Neural progenitor cell (in vitro differentiated cells): ENCODE measurements around the gene PLD5. TPM values are rescaled to one million over a fixed set of nuclear protein-coding genes. Genes with fewer than 3 reads are reported as not detected.
"Not testable (repeated sequence)": the region's sequence is repeated elsewhere in the genome, so short reads cannot be mapped to it uniquely, and the experiment has no call there.

Experiments
- DNase-seq: peaks from one replicate; pipeline ENCODE4 v3.0.0-alpha.2; 2016; ENCODE audit warnings: low spot score
- H2AFZ ChIP-seq: fragments of 200-600 bp; sonication (generic); replicated peaks from 2 replicates; pipeline ENCODE4 v1.6.1; 2016; ENCODE audit warnings: antibody characterized with exemption
- H3F3A ChIP-seq: fragments of 200-600 bp; sonication (generic); 2 replicates; pipeline ENCODE4 v1.6.1; 2016; ENCODE audit warnings: antibody characterized with exemption, low read depth
- H3K27ac ChIP-seq: fragments of 200-600 bp; sonication (generic); 2 replicates; pipeline ENCODE4 v1.5.1; 2016; ENCODE audit warnings: mild to moderate bottlenecking
- H3K27me3 ChIP-seq: fragments of 200-600 bp; sonication (generic); 2 replicates; pipeline ENCODE4 v1.6.1; 2016; ENCODE audit warnings: mild to moderate bottlenecking, moderate library complexity
- H3K36me3 ChIP-seq: fragments of 200-600 bp; sonication (generic); 2 replicates; pipeline ENCODE4 v1.5.1; 2016
- H3K4me1 ChIP-seq: fragments of 200-600 bp; sonication (generic); 2 replicates; pipeline ENCODE4 v1.6.1; 2016; ENCODE audit warnings: mixed run types
- H3K4me2 ChIP-seq: fragments of 200-600 bp; sonication (generic); 2 replicates; pipeline ENCODE4 v1.6.1; 2016
- H3K4me3 ChIP-seq: fragments of 200-600 bp; sonication (generic); 2 replicates; pipeline ENCODE4 v1.5.1; 2016
- H3K79me2 ChIP-seq: fragments of 200-600 bp; sonication (generic); 2 replicates; pipeline ENCODE4 v1.6.1; 2016; ENCODE audit warnings: low read depth
- H3K9ac ChIP-seq: fragments of 200-600 bp; sonication (generic); 2 replicates; pipeline ENCODE4 v1.6.1; 2016
- H3K9me3 ChIP-seq: fragments of 200-600 bp; sonication (generic); 2 replicates; pipeline ENCODE4 v1.5.1; 2016; ENCODE audit warnings: low read depth
- H4K20me1 ChIP-seq: fragments of 200-600 bp; sonication (generic); 2 replicates; pipeline ENCODE4 v1.6.1; 2016; ENCODE audit warnings: low read depth
- H3K27ac Mint-ChIP-seq: 3 replicates; pipeline ENCODE4 v1.8.0; 2021; ENCODE audit warnings: mixed read lengths
- H3K27me3 Mint-ChIP-seq: 2 replicates; pipeline ENCODE4 v1.8.0; 2022; ENCODE audit warnings: low read depth, mild to moderate bottlenecking, inconsistent platforms, moderate library complexity, mixed read lengths; ENCODE audit not compliant: insufficient read depth
- H3K36me3 Mint-ChIP-seq: 3 replicates; pipeline ENCODE4 v1.8.0; 2021; ENCODE audit warnings: mixed read lengths
- H3K4me1 Mint-ChIP-seq: 3 replicates; pipeline ENCODE4 v1.8.0; 2021; ENCODE audit warnings: mixed read lengths
- H3K4me3 Mint-ChIP-seq: 3 replicates; pipeline ENCODE4 v1.8.0; 2021; ENCODE audit warnings: mild to moderate bottlenecking, moderate library complexity, mixed read lengths
- H3K9me3 Mint-ChIP-seq: 3 replicates; pipeline ENCODE4 v1.8.0; 2020; ENCODE audit warnings: mixed read lengths
- CTCF ChIP-seq: fragments of 200-600 bp; sonication (generic); IDR thresholded peaks from 2 replicates; pipeline ENCODE4 v1.5.1; 2017; ENCODE audit warnings: antibody characterized with exemption, mild to moderate bottlenecking
- EZH2 ChIP-seq: fragments of 200-600 bp; sonication (generic); IDR thresholded peaks from 2 replicates; pipeline ENCODE4 v1.6.1; 2017; ENCODE audit warnings: antibody characterized with exemption, mild to moderate bottlenecking, moderate library complexity
- EZH2phosphoT487 ChIP-seq: fragments of 200-600 bp; sonication (generic); IDR thresholded peaks from 2 replicates; pipeline ENCODE4 v1.6.1; 2017; ENCODE audit warnings: antibody characterized with exemption
- total RNA-seq: library from RNA; depleted of rRNA; stranded (reverse); fragments of >200 nt; gene quantifications from 2 replicates; pipeline ENCODE4 v1.2.3, GENCODE V29; 2015; ENCODE audit warnings: low replicate concordance

The PLD5 gene
- total RNA-seq, 1 donor from 2014 or later, result 1.8 TPM

GRCh38 chr1:242212401-242212800 lies 312.1 kb downstream of the PLD5 start:
- H3K36me3 ChIP-seq, result no peaks in the 10 kb centered on the region
- Mint-ChIP-seq H3K4me1 (peaks cover 57% of the 10 kb centered on the region), H3K9me3 (peaks cover 31% of the 10 kb centered on the region), H3K4me3 (no peak overlapping the region), H3K27ac (peak overlapping the region; percentile 64), H3K36me3 (peaks cover 7% of the 10 kb centered on the region), H3K27me3 (peaks cover 7% of the 10 kb centered on the region)
- H3K79me2 ChIP-seq, result no peaks in the 10 kb centered on the region
- no peaks in the 10 kb centered on the region for H4K20me1 ChIP-seq
- no peak overlapping the region for H3K27ac ChIP-seq
- H2AFZ ChIP-seq, result peak overlapping the region; percentile 19
- no peak overlapping the region for H3K9ac ChIP-seq
- no peaks in the 10 kb centered on the region for H3K9me3 ChIP-seq
- TF ChIP-seq CTCF (no peak), EZH2 (no peak), EZH2phosphoT487 (no peak)
- H3K4me3 ChIP-seq, result no peak overlapping the region
- H3F3A ChIP-seq, result peaks cover 40% of the 10 kb centered on the region
- H3K4me2 ChIP-seq, result peak overlapping the region; percentile 24
- peaks cover 41% of the 10 kb centered on the region for H3K4me1 ChIP-seq
- peak; percentile 58 for DNase-seq
- no peaks in the 10 kb centered on the region for H3K27me3 ChIP-seq

- peaks cover 40% of the 10 kb centered on the region for H3F3A ChIP-seq
- Mint-ChIP-seq H3K4me1 (peaks cover 57% of the 10 kb centered on the region), H3K9me3 (peaks cover 24% of the 10 kb centered on the region), H3K4me3 (no peak overlapping the region), H3K36me3 (peaks cover 7% of the 10 kb centered on the region), H3K27ac (peak overlapping the region; percentile 62), H3K27me3 (peaks cover 7% of the 10 kb centered on the region)
- no peaks in the 10 kb centered on the region for H3K36me3 ChIP-seq
- H3K4me2 ChIP-seq, result peak overlapping the region; percentile 24
- H3K27ac ChIP-seq, result no peak overlapping the region
- DNase-seq, result peak; percentile 42
- no peak overlapping the region for H3K4me3 ChIP-seq
- H3K79me2 ChIP-seq, result no peaks in the 10 kb centered on the region
- no peak for TF ChIP-seq CTCF
- TF ChIP-seq EZH2, result no peak
- TF ChIP-seq EZH2phosphoT487, result no peak
- no peaks in the 10 kb centered on the region for H4K20me1 ChIP-seq
- H3K27me3 ChIP-seq, result no peaks in the 10 kb centered on the region
- H3K9ac ChIP-seq, result no peak overlapping the region
- H2AFZ ChIP-seq, result no peak overlapping the region
- peaks cover 41% of the 10 kb centered on the region for H3K4me1 ChIP-seq
- no peaks in the 10 kb centered on the region for H3K9me3 ChIP-seq
Measured at GRCh38 chr1:242211254-242212022, 313.1 kb downstream of the PLD5 start.

GRCh38 chr1:242210316-242210715 lies 314.2 kb downstream of the PLD5 start:
- H3K27ac Mint-ChIP-seq, H3K4me3 Mint-ChIP-seq, H3K27me3 Mint-ChIP-seq, H3K79me2 ChIP-seq, H2AFZ ChIP-seq, H3K9me3 ChIP-seq, H3K36me3 Mint-ChIP-seq, H4K20me1 ChIP-seq, H3K4me2 ChIP-seq, H3K9ac ChIP-seq, H3K27me3 ChIP-seq, H3K27ac ChIP-seq, DNase-seq, H3K36me3 ChIP-seq, H3K4me3 ChIP-seq: not testable (repeated sequence)
- Mint-ChIP-seq H3K9me3 (peaks cover 14% of the 10 kb centered on the region), H3K4me1 (peaks cover 63% of the 10 kb centered on the region)
- peaks cover 52% of the 10 kb centered on the region for H3K4me1 ChIP-seq
- peaks cover 40% of the 10 kb centered on the region for H3F3A ChIP-seq

GRCh38 chr1:242209063-242209462 lies 315.4 kb downstream of the PLD5 start:
- Histone ChIP-seq H3K36me3 (no peaks in the 10 kb centered on the region), H3K9ac (no peak overlapping the region), H3K4me1 (peaks cover 54% of the 10 kb centered on the region), H3K4me3 (no peak overlapping the region), H3K27ac (peak overlapping the region; percentile 63), H3K9me3 (no peaks in the 10 kb centered on the region), H3K79me2 (no peaks in the 10 kb centered on the region), H3K27me3 (no peaks in the 10 kb centered on the region), H3F3A (peaks cover 40% of the 10 kb centered on the region), H2AFZ (peak overlapping the region; percentile 34), H3K4me2 (peak overlapping the region; percentile 54), H4K20me1 (no peaks in the 10 kb centered on the region)
- peak overlapping the region; percentile 57 for H3K4me3 Mint-ChIP-seq
- peaks cover 71% of the 10 kb centered on the region for H3K4me1 Mint-ChIP-seq
- H3K27me3 Mint-ChIP-seq, result peaks cover 3% of the 10 kb centered on the region
- H3K27ac Mint-ChIP-seq, result peak overlapping the region; percentile 95
- H3K36me3 Mint-ChIP-seq, result peaks cover 3% of the 10 kb centered on the region
- peak; percentile 11 for DNase-seq
- H3K9me3 Mint-ChIP-seq, result peaks cover 5% of the 10 kb centered on the region
- TF ChIP-seq EZH2, result no peak
- no peak for TF ChIP-seq EZH2phosphoT487
- TF ChIP-seq CTCF, result no peak
